Transverse colon (tissue), 4 donors: Measurements from ENCODE around the gene IL17B.

Source experiments
- CTCF ChIP-seq, 5 experiments: fragments of 200-600 bp in 3 of 5; fragments of 450-650 bp in 2 of 5; sonication (generic) in 3 of 5; IDR thresholded peaks; 1 replicate in 2 of 5; 2 replicates in 3 of 5; pipeline ENCODE4 v1.5.1; 2016 to 2017; ENCODE audit warnings: antibody characterized with exemption in 5 of 5, inconsistent platforms in 3 of 5, mild to moderate bottlenecking in 2 of 5, moderate library complexity in 1 of 5
- POLR2A ChIP-seq: fragments of 450-650 bp; IDR thresholded peaks from one replicate; pipeline ENCODE4 v1.6.1; 2016; ENCODE audit warnings: antibody characterized with exemption, mild to moderate bottlenecking, moderate library complexity
- POLR2AphosphoS5 ChIP-seq, 3 donors: sonication (generic); formaldehyde crosslinking; IDR thresholded peaks; one replicate each; pipeline ENCODE4 v1.6.1; 2016; ENCODE audit warnings: antibody characterized with exemption in 3 of 3

- TF ChIP-seq CTCF (IDR thresholded peaks at IDR 0.05) (no peak), POLR2A (no peak), POLR2AphosphoS5 (IDR thresholded peaks at IDR 0.05) (no peak)
These were observed 41.4 kb downstream of the IL17B start for GRCh38 chr5:149337736-149338135.
